ENCODE data around the gene TCEAL7. TPM values are rescaled to one million over a fixed set of nuclear protein-coding genes. Genes with fewer than 3 reads are reported as not detected.

Gene TCEAL7
- total RNA-seq, 2 experiments from 2014 or later = not detected

- Mint-ChIP-seq H3K4me3 (peak overlapping the region; percentile 49), H3K27me3 (peaks cover 4% of the 10 kb centered on the region), H3K9me3 (ENCODE audit: low read depth) (no peaks in the 10 kb centered on the region), H3K4me1 (peaks cover 3% of the 10 kb centered on the region), H3K36me3 (no peaks in the 10 kb centered on the region), H3K27ac (no peak overlapping the region)
- ATAC-seq = peak; percentile 27
- CTCF ChIA-PET = no interaction called here
- DNase-seq = no peak
Measured at GRCh38 chrX:103376979-103377324, 46.9 kb downstream of the TCEAL7 start.

- no peak overlapping the region for H3K4me3 Mint-ChIP-seq
- no peaks in the 10 kb centered on the region for H3K36me3 Mint-ChIP-seq
- CTCF ChIA-PET = no interaction called here
- peaks cover 3% of the 10 kb centered on the region for H3K4me1 Mint-ChIP-seq
- H3K27ac Mint-ChIP-seq = no peak overlapping the region
- H3K9me3 Mint-ChIP-seq (ENCODE audit: low read depth) = no peaks in the 10 kb centered on the region
- ATAC-seq = no peak
- peaks cover 7% of the 10 kb centered on the region for H3K27me3 Mint-ChIP-seq
- DNase-seq = no peak
Measured at GRCh38 chrX:103378990-103379389, 49.0 kb downstream of the TCEAL7 start.

Other genes starting within 250 kb of the TCEAL7 start
- gene NXF3, start 237.1 kb upstream of the TCEAL7 start, total RNA-seq = not detected
- gene BEX4, start 115.1 kb upstream of the TCEAL7 start, total RNA-seq = 10 to 100 TPM in 1 of 2 experiments, 1 to 10 TPM in 1; 8.3 to 12.4 TPM
- gene TCEAL8, start 75.1 kb upstream of the TCEAL7 start, total RNA-seq = 10 to 100 TPM; 28.5 to 31.9 TPM
- gene TCEAL5, start 53.5 kb upstream of the TCEAL7 start, total RNA-seq = not detected
- 1 to 10 TPM; 3.5 to 5.3 TPM for gene BEX2, start 19.2 kb upstream of the TCEAL7 start, total RNA-seq
- 1 to 10 TPM; 1.5 to 2.4 TPM for gene TCEAL9, start 26.3 kb downstream of the TCEAL7 start, total RNA-seq
- 1 to 10 TPM; 9.2 to 9.9 TPM for gene BEX3, start 46.3 kb downstream of the TCEAL7 start, total RNA-seq
- under 1 TPM in 1 of 2 experiments, not detected in 1; 0.19 TPM for gene RAB40A, start 189.2 kb downstream of the TCEAL7 start, total RNA-seq